ENCODE measurements around the gene STMN3.

DNA sequence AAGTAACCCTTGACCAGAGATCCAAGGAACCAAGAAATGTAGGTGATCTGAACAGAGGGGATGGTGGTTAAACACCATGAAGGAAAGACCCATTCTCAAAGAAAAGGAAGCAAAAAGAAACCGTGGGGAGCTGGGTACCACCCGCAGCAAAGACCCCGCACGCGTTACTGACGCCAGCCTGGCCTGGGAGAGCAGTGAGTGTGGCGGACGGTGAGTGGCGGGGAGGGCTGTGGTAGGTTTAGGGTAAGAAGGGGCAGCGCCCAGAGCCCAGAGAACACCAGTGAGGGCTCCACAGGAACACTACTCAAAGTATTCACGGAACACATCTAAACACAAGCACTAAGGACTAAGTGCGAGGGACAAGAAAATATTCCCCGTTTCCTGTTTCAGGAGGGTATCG, 30.5 kb downstream of the STMN3 start:
- TF ChIP-seq EZH2 (IDR thresholded peaks at IDR 0.05; ENCODE audit: insufficient read depth, poor library complexity, severe bottlenecking) (no peak), EZH2phosphoT487 (IDR thresholded peaks at IDR 0.05; ENCODE audit: insufficient read depth, low read depth) (no peak)

All from GM23248 (cell line).